Putamen (tissue), 1 donor: ENCODE data around the gene IGSF9.

ENCODE experiments used
- DNase-seq: peaks from one replicate; pipeline ENCODE4 v3.0.0-alpha.2; 2016; ENCODE audit warnings: low spot score

IGSF9 gene

DNA sequence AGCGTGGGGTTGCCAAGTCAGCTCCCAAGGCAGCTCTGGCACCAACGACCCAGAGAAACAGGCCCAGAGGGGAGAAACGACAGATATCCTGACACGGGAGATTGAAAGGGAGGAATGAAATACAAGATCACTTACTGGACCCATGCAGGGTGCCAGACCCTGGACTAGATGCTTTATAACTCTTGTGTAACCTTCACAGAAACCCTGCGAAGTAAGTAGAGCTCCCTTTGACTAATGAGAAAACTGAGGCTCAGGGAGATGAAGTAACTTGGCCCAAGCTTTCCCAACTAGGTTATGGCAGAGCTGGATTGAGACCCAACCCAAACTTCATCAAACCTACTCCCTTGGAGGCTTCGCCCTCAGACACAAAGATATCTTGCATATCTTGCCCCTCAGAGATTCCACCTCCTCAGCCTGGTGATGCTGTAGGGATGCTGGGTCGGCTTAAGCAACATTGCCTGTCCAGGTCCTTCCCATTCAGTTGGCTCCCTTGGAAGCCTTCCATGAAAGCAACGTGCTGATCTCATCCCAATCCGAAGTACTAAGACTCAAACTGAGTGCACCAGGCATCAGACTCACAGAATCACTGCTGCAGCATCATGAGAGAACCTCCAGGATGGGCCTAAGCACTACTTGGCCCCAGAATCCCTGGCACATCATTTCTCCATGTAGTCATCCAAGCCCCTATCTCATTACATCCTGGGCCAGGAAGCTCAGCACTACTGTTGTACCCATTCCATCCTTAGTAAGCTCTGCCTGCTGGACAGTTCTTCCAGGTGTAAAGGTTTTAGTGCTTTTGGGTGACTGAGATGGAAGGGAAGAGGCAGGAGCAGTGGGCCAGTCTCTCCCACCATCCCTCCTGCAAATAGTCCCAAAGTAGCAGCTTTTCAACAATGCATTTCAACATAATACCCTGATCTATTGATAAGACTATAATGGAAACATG, 1.1 kb upstream of the IGSF9 start:
- DNase-seq = no peak

DNA sequence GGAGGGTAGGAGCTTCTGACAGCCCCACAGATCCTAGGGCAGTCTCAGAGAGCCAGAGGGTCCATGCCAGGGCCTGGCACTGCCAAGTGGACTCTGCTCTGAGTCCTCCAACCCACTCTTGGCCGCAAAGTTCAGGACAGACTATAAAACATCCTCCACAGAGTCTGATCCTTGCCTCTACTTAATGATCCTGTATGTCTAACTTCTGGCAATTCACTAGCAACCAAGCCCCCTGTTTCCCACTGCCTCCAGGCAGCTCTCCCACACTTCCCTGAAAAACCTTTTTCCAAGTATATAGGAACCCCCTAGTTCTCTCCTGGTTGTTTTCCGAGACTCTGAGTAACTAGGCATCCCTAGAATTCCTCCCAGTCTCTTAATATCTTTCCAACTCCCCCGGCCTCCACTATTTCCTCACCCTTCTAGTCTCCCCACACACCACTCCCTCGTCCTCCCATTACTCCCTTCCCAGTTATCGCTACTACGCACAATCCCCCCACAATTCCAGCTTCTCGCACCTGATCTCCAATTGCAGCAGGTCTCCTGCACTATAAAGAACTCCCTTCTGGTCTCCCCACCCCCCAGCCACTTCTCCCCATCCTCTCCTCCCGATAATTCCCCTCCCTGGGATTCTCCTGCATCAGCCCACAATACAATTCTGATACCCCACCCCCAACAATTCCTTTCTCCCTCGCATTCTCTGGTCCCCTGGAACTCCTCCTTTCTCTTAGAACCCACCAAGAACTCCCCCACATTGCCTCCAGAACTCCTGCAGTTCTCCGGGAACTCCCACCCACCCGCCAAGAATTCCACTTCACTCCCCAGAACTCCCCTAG, 574 bp downstream of the IGSF9 start:
- no peak for DNase-seq

DNA sequence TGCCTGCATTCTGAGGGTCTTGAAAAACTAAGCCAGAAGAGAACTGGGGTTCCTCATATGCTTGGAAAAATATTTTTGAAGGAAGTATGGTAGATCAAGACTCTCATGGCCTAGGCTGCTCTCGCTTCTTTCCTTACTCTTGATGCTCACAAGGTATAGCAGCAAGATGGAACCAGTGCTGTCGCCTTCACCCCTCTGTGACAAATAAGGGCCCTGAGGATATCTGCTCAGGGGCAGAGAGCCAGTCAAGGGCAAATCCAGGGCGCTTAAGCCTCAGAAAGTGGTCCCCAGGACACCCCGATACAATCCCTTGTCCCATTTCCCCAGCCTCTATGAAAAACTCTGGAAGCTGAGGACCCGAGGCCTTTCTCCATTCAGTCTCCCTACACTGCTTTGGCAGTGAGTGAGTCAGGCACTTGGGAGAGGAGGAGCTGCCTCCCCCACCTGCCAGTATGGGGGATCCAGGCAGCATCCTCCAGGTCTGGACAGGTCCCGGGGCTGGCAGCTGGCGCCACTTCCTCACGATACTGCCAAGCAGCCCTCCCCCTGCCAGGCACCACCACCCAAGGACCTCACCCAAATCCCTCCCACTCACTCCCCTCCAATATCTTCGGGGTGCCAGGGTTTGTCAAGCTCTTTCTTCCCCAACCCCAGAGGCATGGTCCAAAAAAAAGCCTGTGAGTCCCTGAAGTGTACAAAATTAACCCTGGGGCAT, 1.3 kb downstream of the IGSF9 start:
- no peak for DNase-seq

DNA sequence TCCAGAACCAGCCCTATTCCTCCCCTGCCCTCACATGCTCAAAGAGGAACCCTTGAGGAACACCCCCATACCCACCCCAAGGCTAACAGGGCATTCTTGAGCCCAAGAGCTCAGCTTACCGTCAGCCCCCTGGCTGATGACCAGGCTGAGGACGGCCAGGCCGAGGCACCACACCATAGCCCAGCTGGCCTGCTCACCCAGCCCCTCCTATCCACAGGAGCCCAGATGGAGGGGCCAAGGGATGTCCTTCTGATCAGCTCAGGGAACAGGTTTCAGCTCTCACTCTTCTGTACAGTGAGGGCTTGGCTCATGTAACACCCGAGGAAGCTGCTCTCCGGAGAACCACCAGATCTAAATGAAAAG, 2.2 kb downstream of the IGSF9 start:
- DNase-seq = no peak

DNA sequence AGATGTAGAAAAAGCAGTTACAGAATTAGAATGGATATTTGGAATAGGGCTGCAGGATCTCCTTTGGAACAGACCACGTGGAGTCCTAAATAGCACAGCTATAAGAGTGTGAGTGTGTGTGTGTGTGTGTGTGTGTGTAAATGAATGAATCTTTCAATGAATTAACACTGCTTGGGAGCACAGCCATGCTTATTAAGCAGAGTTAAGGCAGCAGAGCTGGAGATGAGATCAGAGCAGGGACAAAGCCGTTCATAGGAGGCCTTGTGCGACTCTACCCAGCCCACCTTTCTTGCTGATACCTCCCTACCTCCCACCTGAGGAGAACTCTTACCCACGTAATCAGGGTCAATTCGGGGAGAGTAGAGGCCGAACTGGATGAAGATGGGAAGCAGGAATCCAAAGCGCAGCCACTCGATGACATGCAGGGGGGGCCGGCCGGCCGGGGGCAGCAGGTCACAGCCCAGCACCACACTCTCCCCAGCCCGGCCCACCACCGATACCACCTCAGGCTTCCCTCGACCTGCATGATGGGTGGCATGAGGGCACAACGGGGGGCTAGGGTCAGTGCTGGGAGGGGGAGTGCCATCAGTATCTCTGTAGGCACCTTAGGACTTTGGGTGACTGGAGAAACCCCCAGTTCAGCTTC, 2.7 kb downstream of the IGSF9 start:
- no peak for DNase-seq

DNA sequence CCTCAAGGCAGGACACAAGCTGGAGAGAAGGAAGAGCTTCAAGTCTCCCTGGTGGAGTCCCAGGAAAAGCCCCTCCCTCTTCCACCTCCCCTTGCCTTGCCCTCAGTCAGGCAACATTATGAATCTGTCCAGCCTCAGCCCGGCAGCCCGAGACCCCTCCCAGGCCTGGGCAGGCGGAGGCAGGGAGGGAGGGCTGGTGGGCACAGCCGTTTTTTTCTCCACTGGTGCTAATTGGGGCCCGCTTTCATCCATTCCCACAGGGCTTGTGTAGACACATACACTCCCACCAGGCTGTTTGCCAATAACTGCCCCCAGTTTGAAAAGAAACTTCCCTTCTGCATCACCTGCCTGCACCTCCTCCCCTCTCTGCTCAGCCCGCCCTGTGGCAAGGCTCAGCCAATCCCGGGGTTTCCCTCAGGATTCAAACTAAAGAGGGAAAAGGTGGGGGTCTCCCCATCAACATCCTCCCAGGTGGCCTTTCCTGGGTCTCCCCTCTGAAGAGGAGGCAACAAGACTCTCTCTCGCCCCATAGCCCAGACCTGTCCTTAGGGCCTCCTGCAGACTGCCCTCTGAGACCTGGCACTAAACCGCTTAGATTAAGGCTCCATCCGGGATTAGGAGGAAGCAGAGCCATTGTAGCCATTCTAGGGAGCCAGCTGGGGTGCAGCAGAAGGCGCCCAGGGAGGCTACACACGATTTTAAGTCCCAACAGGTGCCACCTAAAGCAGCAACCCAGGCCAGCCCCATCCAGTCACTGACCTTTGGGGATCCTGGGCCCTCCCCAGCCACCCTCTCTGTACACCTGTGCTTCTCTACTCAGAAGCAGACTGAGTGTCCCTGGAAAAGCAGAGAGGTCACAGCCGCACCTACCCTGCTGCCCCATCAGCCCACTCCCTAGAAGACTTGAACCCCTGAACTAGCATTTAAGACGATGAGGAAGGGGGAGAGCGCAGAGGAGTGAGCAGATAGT, 3.5 kb downstream of the IGSF9 start:
- DNase-seq = no peak

DNA sequence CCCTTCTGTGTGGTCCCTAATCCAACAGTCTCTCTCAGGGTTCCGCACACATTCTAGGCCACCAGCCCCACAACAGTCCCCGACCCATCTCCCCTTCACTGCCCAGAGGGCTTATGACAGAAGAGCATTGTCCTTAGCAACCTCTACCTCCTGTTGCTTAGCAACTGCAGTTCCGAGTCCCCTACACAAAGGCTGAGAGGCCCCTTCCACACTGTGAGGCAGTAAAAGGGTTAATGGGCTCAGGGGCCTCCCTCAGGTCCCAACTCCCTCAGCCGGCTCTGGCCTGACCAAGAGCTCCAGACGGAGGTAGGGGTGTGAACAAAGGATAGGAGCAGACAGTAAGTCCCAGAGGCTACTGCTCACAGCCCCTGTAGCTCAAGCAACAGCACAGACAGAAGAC, 4.3 kb downstream of the IGSF9 start:
- DNase-seq = no peak

DNA sequence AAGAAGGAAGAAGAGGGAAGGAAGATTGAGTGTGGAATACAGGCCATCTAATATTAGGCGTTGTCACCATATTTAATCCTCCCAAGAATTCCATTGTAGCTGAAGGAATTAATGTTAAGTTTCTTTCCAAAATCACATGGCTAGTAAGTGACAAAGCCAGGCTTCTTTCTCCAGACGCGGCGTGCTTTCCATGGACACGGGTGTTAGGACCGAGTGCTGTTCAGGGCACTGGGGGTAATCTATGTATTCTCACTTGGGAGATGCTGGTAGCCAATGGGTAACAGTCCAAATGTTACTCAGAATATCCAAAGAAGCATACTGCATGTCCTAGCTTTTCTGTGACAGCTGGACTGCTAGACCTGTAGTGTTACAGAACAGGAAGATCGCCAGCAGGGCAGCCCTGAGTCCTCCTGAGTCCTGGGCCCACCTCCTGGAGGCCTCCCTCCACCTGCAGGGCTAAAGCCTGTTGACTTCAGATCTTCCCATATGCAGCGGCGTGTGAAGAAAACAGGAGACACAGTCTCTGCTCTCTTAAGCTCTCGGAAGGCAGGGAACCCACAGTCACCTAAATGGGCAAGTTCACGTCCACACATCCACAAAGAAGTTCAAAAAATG, 5.3 kb downstream of the IGSF9 start:
- DNase-seq = no peak

DNA sequence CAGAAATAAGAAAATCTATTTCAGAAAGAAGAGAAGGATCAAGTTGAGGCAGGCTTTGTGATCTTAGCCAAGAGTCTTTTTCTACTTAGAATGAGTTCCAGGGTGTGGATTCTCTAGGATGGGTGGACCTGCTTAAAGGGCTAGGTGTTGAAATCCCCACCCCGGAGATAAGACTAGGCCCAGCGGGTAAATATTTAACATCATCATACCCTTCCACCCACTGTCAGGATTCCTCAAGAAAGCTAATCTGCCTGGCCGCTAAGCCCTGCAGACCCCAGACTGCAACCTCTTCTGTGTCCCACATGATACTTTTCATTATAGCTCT, 5.8 kb downstream of the IGSF9 start:
- no peak for DNase-seq

DNA sequence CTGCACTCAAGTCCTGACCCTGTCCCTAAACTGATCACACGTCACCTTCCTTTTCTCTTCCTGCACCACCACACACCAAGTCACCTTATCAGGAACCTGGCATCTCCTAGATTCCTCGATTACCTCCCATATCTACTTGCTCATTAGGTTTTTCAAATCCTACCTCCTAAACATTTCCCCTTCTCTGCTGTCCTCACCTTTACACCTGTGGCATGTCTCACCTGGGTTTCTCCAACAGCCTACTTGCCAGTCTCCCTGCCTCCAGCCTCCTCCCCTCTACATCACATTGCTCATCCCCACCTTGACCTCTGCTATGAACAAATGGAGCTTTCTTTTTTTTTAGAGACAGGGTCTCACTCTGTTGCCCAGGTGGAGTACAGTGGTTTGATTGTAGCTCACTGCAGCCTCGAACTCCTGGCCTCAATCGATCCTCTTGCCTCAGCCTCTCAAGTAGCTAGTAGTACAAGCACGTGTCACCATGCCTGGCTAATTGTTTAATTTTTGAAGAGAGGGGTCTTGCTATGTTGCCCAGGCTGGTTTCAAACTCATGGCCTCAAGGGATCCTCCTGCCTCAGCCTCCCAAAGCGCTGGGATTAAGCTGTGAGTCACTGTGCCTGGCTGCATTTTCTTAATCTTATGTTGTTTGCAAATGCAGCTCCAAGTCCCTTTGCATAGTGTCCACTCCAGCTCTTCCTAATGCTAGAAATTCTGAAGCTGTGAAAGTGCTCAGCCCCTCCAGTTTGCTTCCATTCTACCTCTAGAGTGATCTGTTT, 6.3 kb downstream of the IGSF9 start:
- no peak for DNase-seq

DNA sequence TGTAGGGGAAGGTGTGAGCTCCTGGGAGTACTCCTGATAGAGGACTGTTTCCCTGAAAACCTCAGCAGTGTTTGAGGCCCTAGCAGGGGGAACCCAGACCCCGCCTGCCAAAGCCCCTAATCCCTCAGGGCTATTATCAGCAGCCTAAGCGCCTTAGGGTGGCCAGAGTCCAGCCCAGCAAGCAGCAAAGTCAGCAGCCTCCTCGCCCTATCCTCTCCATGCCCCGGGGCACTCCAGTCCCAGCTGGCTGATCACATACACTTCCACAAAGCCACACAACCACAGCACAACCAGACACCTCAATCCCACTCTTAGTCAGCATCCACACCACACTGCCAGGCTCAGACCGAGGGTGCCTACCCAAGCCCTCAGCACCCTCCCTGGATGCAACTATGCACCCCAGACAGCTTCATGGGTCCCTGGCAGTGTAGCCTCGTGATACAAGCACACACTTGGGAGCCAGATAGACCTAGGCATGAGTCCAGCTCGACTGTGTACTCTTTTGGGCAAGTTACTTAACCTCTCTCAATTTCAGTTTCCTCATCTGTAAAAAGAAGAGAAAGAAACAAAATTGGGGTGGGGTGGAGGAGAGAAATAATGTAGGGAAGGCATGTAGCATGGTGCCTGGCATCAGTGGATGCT, 7.1 kb downstream of the IGSF9 start:
- DNase-seq = no peak

DNA sequence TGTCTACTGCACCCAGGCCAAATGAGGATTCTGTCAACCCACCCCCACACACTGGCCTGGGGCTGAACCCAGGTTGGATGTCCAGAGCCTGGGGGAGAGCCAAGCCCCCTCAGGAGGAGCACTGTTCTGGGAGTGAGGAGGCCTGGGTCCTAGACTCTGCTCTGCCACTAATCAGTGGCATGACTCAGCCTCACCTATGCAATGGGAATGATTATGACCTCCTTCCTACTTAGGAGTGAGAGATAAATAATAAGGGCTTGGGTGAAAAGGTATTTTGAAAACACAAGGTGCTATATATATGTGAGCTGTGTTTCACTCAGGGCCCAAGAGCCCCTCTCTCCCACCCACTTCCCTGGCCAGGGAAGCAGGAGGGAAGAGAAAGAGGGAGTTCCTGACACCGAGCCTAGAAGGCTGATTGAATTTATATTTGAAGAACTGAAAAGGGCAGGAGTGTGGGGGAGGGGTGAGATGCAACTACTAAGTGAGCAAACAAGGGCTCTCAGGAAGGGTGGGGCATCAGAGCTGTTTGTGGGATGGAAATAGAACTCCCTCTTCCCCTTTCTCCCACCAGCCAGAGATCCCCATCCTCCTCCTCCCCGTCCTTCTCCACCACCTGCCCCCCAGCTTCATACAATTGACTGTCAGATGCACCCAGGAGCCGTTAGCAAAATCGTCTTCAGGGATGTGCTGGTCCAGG, 8.2 kb downstream of the IGSF9 start:
- DNase-seq = no peak

DNA sequence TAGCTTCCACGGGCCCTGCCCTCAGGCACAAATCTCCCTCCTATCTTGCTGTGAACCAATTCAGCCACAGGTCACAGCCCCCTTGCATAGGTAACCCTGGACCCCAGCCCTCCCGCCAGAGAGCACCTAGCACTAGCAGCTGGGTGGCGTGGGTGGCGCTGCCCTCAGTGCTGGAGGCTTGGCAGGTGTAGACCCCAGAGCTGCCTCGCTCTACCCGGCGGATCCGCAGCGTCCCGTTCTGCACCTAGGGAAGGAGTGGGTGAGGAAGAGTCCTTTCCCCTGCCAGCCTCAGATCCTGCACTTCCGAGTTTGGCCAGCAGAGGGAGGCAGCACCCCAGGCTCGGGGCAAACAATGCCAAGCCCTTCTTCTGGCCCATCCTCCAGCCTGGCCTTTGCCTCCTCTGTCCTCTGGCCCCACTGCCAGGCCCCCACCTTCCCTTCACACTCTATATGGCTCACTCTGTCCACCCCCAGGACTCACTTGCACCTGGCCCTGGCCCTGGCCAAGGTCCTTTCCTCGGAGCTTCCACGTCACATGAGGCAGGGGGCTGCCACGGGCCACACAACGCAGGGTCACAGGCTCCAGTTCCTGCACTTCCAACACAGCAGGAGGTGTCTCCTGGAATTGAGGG, 9.0 kb downstream of the IGSF9 start:
- no peak for DNase-seq

DNA sequence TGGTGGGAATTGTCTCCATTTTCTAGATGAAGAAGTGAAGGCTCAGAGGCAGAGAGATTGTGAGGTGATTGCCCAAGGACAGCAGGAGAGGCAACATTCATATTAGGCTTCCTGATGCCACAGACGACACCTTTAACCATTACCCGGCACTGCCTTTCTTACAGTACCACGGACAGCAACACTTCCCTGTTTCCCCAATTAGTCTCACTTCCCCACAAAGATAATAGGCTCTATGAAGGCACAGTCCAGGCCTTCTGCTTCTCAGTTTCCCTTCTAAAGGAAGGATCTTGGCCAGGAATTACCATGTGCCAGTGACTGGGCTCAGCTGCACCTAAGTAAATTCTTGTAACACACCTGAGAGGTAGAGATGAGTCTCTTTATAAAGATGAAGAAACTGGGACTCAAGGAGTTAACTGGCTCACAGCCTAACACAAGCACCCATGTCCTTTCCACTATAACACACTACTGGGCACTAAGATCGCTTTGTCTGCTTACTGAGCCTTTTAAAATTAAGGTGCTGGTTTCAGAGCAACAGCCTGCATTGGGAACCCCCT, 9.6 kb downstream of the IGSF9 start:
- no peak for DNase-seq

DNA sequence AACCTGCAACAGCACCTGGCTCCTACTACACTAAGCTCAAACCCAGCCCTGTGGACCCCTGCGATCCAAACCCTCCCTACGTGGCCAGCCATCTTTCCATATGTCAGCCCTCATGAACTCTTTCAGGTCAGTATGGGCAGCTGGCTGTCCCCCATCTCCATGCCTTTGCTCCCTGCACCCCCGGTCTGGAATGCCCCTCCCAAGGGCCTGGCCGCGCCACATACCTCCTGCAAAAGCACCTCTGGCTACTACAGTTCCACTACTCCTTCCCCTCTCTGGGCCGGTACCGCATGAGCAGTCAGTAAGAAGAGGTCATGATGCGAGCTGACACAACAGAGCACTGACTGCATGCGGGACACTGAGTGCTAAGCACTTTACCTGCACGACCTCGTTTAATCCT, 10.1 kb downstream of the IGSF9 start:
- DNase-seq = no peak

DNA sequence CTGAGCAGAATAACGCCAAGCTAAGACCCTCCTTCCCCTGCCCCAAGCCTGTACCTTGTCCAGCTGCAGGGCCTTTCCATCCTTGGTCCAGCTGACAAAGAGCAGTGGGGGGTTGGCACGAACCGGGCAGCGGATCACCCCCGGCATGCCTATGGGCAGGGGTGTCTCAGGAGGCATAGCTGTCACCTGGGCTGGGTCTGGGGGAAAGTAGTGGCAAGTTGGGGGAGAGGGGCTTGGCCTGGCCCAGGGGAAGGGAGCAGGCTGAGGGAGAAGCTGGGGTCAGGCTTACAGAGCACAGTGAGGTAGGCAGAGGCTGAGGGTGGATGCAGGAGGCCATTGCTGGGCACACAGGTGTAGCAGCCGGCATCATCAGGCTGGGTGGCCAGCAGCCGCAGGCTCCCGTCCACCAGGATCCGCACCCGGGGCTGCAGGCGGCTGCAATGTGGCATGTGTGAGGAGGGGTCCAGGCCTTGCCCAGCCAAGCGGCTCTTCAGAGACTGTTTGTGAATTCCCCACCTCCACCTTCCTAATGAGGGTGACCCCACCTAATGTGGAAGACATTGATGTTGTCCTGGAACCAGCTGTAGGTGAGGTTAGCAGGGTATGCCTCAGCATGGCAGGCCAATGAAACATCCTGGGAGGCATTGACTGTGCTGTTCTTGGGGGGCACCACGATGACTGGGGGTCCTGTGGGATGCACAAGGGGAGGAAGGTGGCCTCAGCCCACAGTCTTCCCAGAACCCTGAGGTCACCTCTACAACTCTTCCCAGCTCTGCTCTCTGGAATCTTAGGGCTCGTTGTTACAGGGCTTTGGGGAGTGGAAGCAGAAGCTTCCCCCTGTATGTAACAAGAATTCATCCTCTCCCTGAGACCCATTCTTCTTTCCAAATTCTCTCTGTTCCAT, 11.0 kb downstream of the IGSF9 start:
- no peak for DNase-seq

DNA sequence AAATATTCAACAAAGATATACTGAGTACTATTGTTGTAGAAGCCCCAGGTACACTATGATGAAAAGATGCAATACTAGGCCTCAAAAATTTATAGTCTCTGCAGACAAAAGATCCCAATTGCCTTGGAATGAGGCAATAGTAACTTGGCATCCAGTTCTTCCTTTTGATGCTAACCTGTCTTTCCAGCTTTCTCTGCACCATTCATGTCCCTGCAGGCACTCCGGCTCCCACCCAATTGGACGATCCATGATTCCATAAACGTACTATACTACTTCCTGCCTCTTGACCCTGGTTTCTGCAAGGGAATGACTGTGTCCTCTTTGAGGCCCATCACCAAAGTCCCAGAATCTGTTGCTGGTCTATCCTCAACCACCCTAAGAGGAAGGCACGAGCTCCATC, 12.1 kb downstream of the IGSF9 start:
- DNase-seq = no peak
